ENCODE measurements around the gene RASSF8.

RASSF8 gene

GRCh38 chr12:25979563-25979962 is 21.1 kb downstream of the RASSF8 start:
- no peak for DNase-seq (ENCODE audit: low read depth)
- TF ChIP-seq POLR2A (IDR thresholded peaks at IDR 0.05; ENCODE audit: extremely low read depth, insufficient read length) (no peak), MAX (IDR thresholded peaks at IDR 0.05; ENCODE audit: low read depth, low read length) (no peak), CTCF (IDR thresholded peaks at IDR 0.05; ENCODE audit: low read depth, low read length) (no peak), MYC (IDR thresholded peaks at IDR 0.05; ENCODE audit: low read depth, low read length) (no peak)
- H3K4me3 ChIP-seq (ENCODE audit: low read depth, low read length) = no peak overlapping the region

GRCh38 chr12:25980035-25980434 is 21.6 kb downstream of the RASSF8 start:
- DNase-seq (ENCODE audit: low read depth) = no peak
- TF ChIP-seq POLR2A (IDR thresholded peaks at IDR 0.05; ENCODE audit: extremely low read depth, insufficient read length) (no peak), MAX (IDR thresholded peaks at IDR 0.05; ENCODE audit: low read depth, low read length) (no peak), MYC (IDR thresholded peaks at IDR 0.05; ENCODE audit: low read depth, low read length) (no peak), CTCF (IDR thresholded peaks at IDR 0.05; ENCODE audit: low read depth, low read length) (no peak)
- no peak overlapping the region for H3K4me3 ChIP-seq (ENCODE audit: low read depth, low read length)

GRCh38 chr12:25981597-25981996 is 23.1 kb downstream of the RASSF8 start:
- DNase-seq (ENCODE audit: low read depth) = no peak
- TF ChIP-seq CTCF (IDR thresholded peaks at IDR 0.05; ENCODE audit: low read depth, low read length) (no peak), MYC (IDR thresholded peaks at IDR 0.05; ENCODE audit: low read depth, low read length) (no peak), POLR2A (IDR thresholded peaks at IDR 0.05; ENCODE audit: extremely low read depth, insufficient read length) (no peak), MAX (IDR thresholded peaks at IDR 0.05; ENCODE audit: low read depth, low read length) (no peak)

GRCh38 chr12:25982416-25982815 is 23.9 kb downstream of the RASSF8 start:
- no peak for DNase-seq (ENCODE audit: low read depth)
- no peak for TF ChIP-seq MYC (IDR thresholded peaks at IDR 0.05; ENCODE audit: low read depth, low read length)
- TF ChIP-seq CTCF (IDR thresholded peaks at IDR 0.05; ENCODE audit: low read depth, low read length) = no peak
- no peak for TF ChIP-seq MAX (IDR thresholded peaks at IDR 0.05; ENCODE audit: low read depth, low read length)
- TF ChIP-seq POLR2A (IDR thresholded peaks at IDR 0.05; ENCODE audit: extremely low read depth, insufficient read length) = no peak
- no peak overlapping the region for H3K4me3 ChIP-seq (ENCODE audit: low read depth, low read length)

More at GRCh38 chr12:25981597-25981996, 23.1 kb downstream of the RASSF8 start:
- H3K4me3 ChIP-seq (ENCODE audit: low read depth, low read length) = no peak overlapping the region

- no peak for DNase-seq (ENCODE audit: low read depth)
- TF ChIP-seq POLR2A (IDR thresholded peaks at IDR 0.05; ENCODE audit: extremely low read depth, insufficient read length) = no peak
- TF ChIP-seq CTCF (IDR thresholded peaks at IDR 0.05; ENCODE audit: low read depth, low read length) = no peak
- TF ChIP-seq MAX (IDR thresholded peaks at IDR 0.05; ENCODE audit: low read depth, low read length) = no peak
- TF ChIP-seq MYC (IDR thresholded peaks at IDR 0.05; ENCODE audit: low read depth, low read length) = no peak
- H3K4me3 ChIP-seq (ENCODE audit: low read depth, low read length) = no peak overlapping the region
Measured at GRCh38 chr12:25983625-25984024, 25.1 kb downstream of the RASSF8 start.

- no peak overlapping the region for H3K4me3 ChIP-seq (ENCODE audit: low read depth, low read length)
- DNase-seq (ENCODE audit: low read depth) = no peak
- TF ChIP-seq MYC (IDR thresholded peaks at IDR 0.05; ENCODE audit: low read depth, low read length) = no peak
- no peak for TF ChIP-seq POLR2A (IDR thresholded peaks at IDR 0.05; ENCODE audit: extremely low read depth, insufficient read length)
- TF ChIP-seq MAX (IDR thresholded peaks at IDR 0.05; ENCODE audit: low read depth, low read length) = no peak
- no peak for TF ChIP-seq CTCF (IDR thresholded peaks at IDR 0.05; ENCODE audit: low read depth, low read length)
Measured at GRCh38 chr12:25984759-25985158, 26.3 kb downstream of the RASSF8 start.
